Mesodermal cell (in vitro differentiated cells): Measurements from ENCODE around the gene MYO1A.
"Not testable (repeated sequence)": the region's sequence is repeated elsewhere in the genome, so short reads cannot be mapped to it uniquely, and the experiment has no call there.

Experiments used
- H3K27ac ChIP-seq: 2 replicates; pipeline ENCODE4 v1.7.0; 2013; ENCODE audit warnings: mild to moderate bottlenecking, low read depth, low read length, moderate library complexity; ENCODE audit not compliant: severe bottlenecking
- H3K36me3 ChIP-seq: 2 replicates; pipeline ENCODE4 v1.7.1; 2013; ENCODE audit warnings: mild to moderate bottlenecking, low read length, moderate library complexity; ENCODE audit not compliant: control insufficient read depth, insufficient read depth
- H3K4me1 ChIP-seq: one replicate; pipeline ENCODE4 v1.7.1; 2013; ENCODE audit warnings: mild to moderate bottlenecking, low read length; ENCODE audit not compliant: insufficient read depth, control insufficient read depth, poor library complexity, severe bottlenecking
- H3K4me3 ChIP-seq: 2 replicates; pipeline ENCODE4 v1.7.0; 2013; ENCODE audit warnings: low read length, control low read depth, mild to moderate bottlenecking; ENCODE audit not compliant: insufficient read depth, poor library complexity, severe bottlenecking; ENCODE audit errors: extremely low read depth
- H3K9me3 ChIP-seq: 2 replicates; pipeline ENCODE4 v1.7.1; 2013; ENCODE audit warnings: mild to moderate bottlenecking, low read length, moderate library complexity; ENCODE audit not compliant: control insufficient read depth
- WGBS, 2 experiments: methylation state at CpG; one replicate each; pipeline ENCODE4 v1.1.5; 2013; ENCODE audit warnings: missing lambda C conversion rate in 2 of 2; ENCODE audit not compliant: insufficient coverage in 2 of 2; 5-methylcytosine and 5-hydroxymethylcytosine counted together

MYO1A gene

GRCh38 chr12:57086493-57087009, 36.6 kb upstream of the MYO1A start:
- peaks cover 11% of the 10 kb centered on the region for H3K4me1 ChIP-seq
- H3K36me3 ChIP-seq: peaks cover 11% of the 10 kb centered on the region
- peak overlapping the region; percentile 51 for H3K4me3 ChIP-seq
- peak overlapping the region; percentile 99 for H3K27ac ChIP-seq
- 0 to 1% methylated on average over 5 to 7 of the region's 14 CpGs for WGBS, 2 experiments
- H3K9me3 ChIP-seq: no peaks in the 10 kb centered on the region

- Histone ChIP-seq H3K36me3 (peaks cover 6% of the 10 kb centered on the region), H3K27ac (peak overlapping the region; percentile 99), H3K9me3 (no peaks in the 10 kb centered on the region), H3K4me3 (peak overlapping the region; percentile 51), H3K4me1 (peaks cover 6% of the 10 kb centered on the region)
- 38 to 41% methylated on average over 11 of the region's 12 CpGs for WGBS, 2 experiments
Measured at GRCh38 chr12:57085999-57086492, 36.1 kb upstream of the MYO1A start.

GRCh38 chr12:57080855-57081254, 30.9 kb upstream of the MYO1A start:
- H3K4me1 ChIP-seq: peaks cover 10% of the 10 kb centered on the region
- 86% methylated on average over 1 of the region's 1 CpG; no CpG with 5 or more reads in 1 of the 2 experiments for WGBS, 2 experiments
- no peak overlapping the region for H3K4me3 ChIP-seq

GRCh38 chr12:57079821-57080220, 29.9 kb upstream of the MYO1A start:
- Histone ChIP-seq H3K4me3 (no peak overlapping the region), H3K36me3 (peaks cover 9% of the 10 kb centered on the region), H3K4me1 (peaks cover 7% of the 10 kb centered on the region), H3K27ac (no peak overlapping the region), H3K9me3 (no peaks in the 10 kb centered on the region)
- 100% methylated on average over 1 of the region's 1 CpG; no CpG with 5 or more reads in 1 of the 2 experiments for WGBS, 2 experiments

More at GRCh38 chr12:57080855-57081254, 30.9 kb upstream of the MYO1A start:
- no peak overlapping the region for H3K27ac ChIP-seq
- H3K36me3 ChIP-seq: peaks cover 8% of the 10 kb centered on the region
- no peaks in the 10 kb centered on the region for H3K9me3 ChIP-seq

- WGBS, 2 experiments: 0% methylated on average over 26 to 32 of the region's 39 CpGs
- peak within 1 kb of the TSS; percentile 84 for H3K27ac ChIP-seq
- H3K4me1 ChIP-seq: peaks cover 7% of the 10 kb centered on the region
- H3K9me3 ChIP-seq: no peaks in the 10 kb centered on the region
- H3K36me3 ChIP-seq: peaks cover 18% of the 10 kb centered on the region
- H3K4me3 ChIP-seq: peak within 1 kb of the TSS; percentile 96
Measured at GRCh38 chr12:57078519-57079404, 28.8 kb upstream of the MYO1A start, which contains the start of gene NEMP1. Gene NEMP1 (minus strand): TSS chr12:57078791. CDS start chr12:57078745, 46 bp downstream.

- not testable (repeated sequence) for H3K4me3 ChIP-seq, H3K9me3 ChIP-seq, H3K4me1 ChIP-seq, H3K27ac ChIP-seq
- H3K36me3 ChIP-seq: peaks cover 57% of the 10 kb centered on the region
- 94 to 96% methylated on average over 3 of the region's 6 CpGs for WGBS, 2 experiments
Measured at GRCh38 chr12:57073566-57074450, 23.9 kb upstream of the MYO1A start.

GRCh38 chr12:57072661-57073060, 22.7 kb upstream of the MYO1A start:
- WGBS, 2 experiments: 100% methylated on average over 1 to 2 of the region's 2 CpGs
- no peaks in the 10 kb centered on the region for H3K9me3 ChIP-seq
- no peak overlapping the region for H3K27ac ChIP-seq
- H3K4me3 ChIP-seq: no peak overlapping the region
- H3K36me3 ChIP-seq: peaks cover 67% of the 10 kb centered on the region
- H3K4me1 ChIP-seq: no peaks in the 10 kb centered on the region

- 20 to 61% methylated on average over 2 of the region's 3 CpGs for WGBS, 2 experiments
- Histone ChIP-seq H3K27ac (peak overlapping the region; percentile 5), H3K4me3 (no peak overlapping the region), H3K36me3 (peaks cover 82% of the 10 kb centered on the region), H3K4me1 (no peaks in the 10 kb centered on the region), H3K9me3 (no peaks in the 10 kb centered on the region)
Measured at GRCh38 chr12:57069523-57069922, 19.6 kb upstream of the MYO1A start.

GRCh38 chr12:57066245-57066644, 16.3 kb upstream of the MYO1A start:
- 100% methylated on average over 2 of the region's 2 CpGs; no CpG with 5 or more reads in 1 of the 2 experiments for WGBS, 2 experiments
- Histone ChIP-seq H3K27ac (no peak overlapping the region), H3K4me1 (no peaks in the 10 kb centered on the region), H3K9me3 (no peaks in the 10 kb centered on the region), H3K4me3 (no peak overlapping the region), H3K36me3 (peaks cover 82% of the 10 kb centered on the region)

- H3K36me3 ChIP-seq: peaks cover 82% of the 10 kb centered on the region
- no peaks in the 10 kb centered on the region for H3K9me3 ChIP-seq
- no peak overlapping the region for H3K27ac ChIP-seq
- WGBS, 2 experiments: no CpG with 5 or more reads among the region's 5 CpGs
- H3K4me1 ChIP-seq: no peaks in the 10 kb centered on the region
- no peak overlapping the region for H3K4me3 ChIP-seq
Measured at GRCh38 chr12:57063991-57064685, 14.2 kb upstream of the MYO1A start.
